Activated CD8-positive, alpha-beta T cell treated with anti-CD3 and anti-CD28 coated beads, Interleukin-2, amount 10 ng/mL, durations not matched to agents 7 days and 5 days (primary cell): ENCODE results near the gene NOA1. TPM values are rescaled to one million over a fixed set of nuclear protein-coding genes. Genes with fewer than 3 reads are reported as not detected.

Experiments used
- total RNA-seq, 2 experiments: library from RNA; stranded (reverse); gene quantifications; one replicate each; pipeline ENCODE4 v1.2.3, GENCODE V29; 2021

NOA1 gene
- total RNA-seq, 2 experiments from 2014 or later, result 19.1 to 21.9 TPM

Other genes starting within 250 kb of the NOA1 start
- 1 to 10 TPM; 5.7 to 9.4 TPM for gene SPINK2, start 155.9 kb downstream of the NOA1 start, total RNA-seq
- gene REST, start 69.7 kb downstream of the NOA1 start, total RNA-seq, result 10 to 100 TPM; 45.1 to 46.1 TPM
- gene POLR2B, start 1.3 kb upstream of the NOA1 start, total RNA-seq, result 100 to 1,000 TPM; 121 to 122 TPM
- not detected for gene IGFBP7, start 132.8 kb upstream of the NOA1 start, total RNA-seq